Measurements from ENCODE around the gene FAM177A1. TPM values are rescaled to one million over a fixed set of nuclear protein-coding genes. Genes with fewer than 3 reads are reported as not detected.
"Not testable (repeated sequence)": the region's sequence is repeated elsewhere in the genome, so short reads cannot be mapped to it uniquely, and the experiment has no call there.

Gene FAM177A1
- total and polyA plus RNA-seq, 4 donors: 12.8 to 69.5 (median 39.4) TPM

DNA sequence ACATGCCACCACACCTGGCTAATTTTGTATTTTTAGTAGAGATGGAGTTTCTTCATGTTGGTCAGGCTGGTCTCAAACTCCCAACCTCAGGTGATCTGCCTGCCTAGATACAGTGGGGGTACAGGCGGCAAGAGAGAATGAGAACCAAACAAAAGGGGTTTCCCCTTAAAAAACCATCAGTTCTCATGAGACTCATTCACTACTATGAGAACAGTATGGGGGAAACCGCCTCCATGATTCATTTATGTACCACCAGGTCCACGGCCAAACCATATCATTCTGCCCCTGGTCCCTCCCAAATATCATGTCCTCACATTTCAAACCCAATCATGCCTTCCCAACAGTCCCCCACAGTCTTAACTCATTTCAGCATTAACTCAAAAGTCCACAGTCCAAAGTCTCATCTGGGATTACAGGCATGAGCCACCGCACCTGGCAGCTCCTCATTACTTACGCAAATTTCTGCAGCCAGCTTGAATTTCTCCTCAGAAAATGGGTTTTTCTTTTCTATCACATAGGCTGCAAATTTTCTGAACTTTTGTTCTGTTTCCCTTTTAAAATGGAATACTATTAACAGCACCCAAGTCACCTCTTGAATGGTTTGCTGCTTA is 11.0 kb upstream of the FAM177A1 start:
- peak; percentile 91 to 93 for TF ChIP-seq HNF4A (conservative IDR thresholded peaks at IDR 0.05)
- TF ChIP-seq RXRA (IDR thresholded peaks at IDR 0.05): peak; percentile 44 to 51
- peak in 1 of 2 donors; percentile 49 for TF ChIP-seq JUND (IDR thresholded peaks at IDR 0.05)
- TF ChIP-seq RAD21 (IDR thresholded peaks at IDR 0.05): peak in 1 of 2 donors; percentile 18
- TF ChIP-seq HNF4G (IDR thresholded peaks at IDR 0.05): peak; percentile 66
- TF ChIP-seq SP1 (IDR thresholded peaks at IDR 0.05): peak; percentile 74
- H3K9ac ChIP-seq (ENCODE audit: low read depth in 1 of 2, low read length in 2 of 2); DNase-seq (ENCODE audit: low spot score); H3K9me3 ChIP-seq (ENCODE audit: control insufficient read depth in 4 of 4, low read length in 3 of 4); H3K27me3 ChIP-seq (ENCODE audit: control insufficient read depth in 4 of 4, insufficient read depth in 4 of 4, low read length in 3 of 4); H3K4me3 ChIP-seq (ENCODE audit: low read depth in 1 of 3, low read length in 3 of 3); H3K27ac ChIP-seq (ENCODE audit: low read depth in 1 of 2, low read length in 2 of 2); H3K4me1 ChIP-seq (ENCODE audit: control insufficient read depth in 4 of 4, insufficient read depth in 4 of 4, low read length in 3 of 4): not testable (repeated sequence)
- H3K36me3 ChIP-seq (ENCODE audit: control insufficient read depth in 4 of 4, insufficient read depth in 3 of 4, low read depth in 1 of 4, low read length in 3 of 4): peaks cover 5 to 13% (median 7%) of the 10 kb centered on the region in 4 donors
- WGBS: 67% methylated on average over 5 of the region's 5 CpGs

DNA sequence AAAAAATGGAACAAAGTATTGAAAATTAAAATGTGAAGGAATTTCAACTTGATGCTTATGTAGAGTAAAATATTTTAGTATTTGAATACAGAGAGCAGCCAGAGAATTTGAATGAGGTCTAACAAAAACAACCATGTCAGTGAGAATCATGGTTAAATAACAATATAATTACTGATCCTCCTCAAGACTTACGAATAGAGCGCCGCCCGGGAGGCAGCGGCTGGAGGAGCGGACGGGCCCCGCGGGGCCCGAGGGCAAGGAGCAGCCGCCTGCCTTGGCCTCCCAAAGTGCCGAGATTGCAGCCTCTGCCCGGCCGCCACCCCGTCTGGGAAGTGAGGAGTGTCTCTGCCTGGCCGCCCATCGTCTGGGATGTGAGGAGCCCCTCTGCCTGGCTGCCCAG is 7.8 kb upstream of the FAM177A1 start:
- WGBS: 97% methylated on average over 11 of the region's 17 CpGs
- H3K4me3 ChIP-seq (ENCODE audit: low read depth in 1 of 3, low read length in 3 of 3); DNase-seq (ENCODE audit: low spot score); H3K27ac ChIP-seq (ENCODE audit: low read depth in 1 of 2, low read length in 2 of 2); H3K27me3 ChIP-seq (ENCODE audit: control insufficient read depth in 4 of 4, insufficient read depth in 4 of 4, low read length in 3 of 4); H3K36me3 ChIP-seq (ENCODE audit: control insufficient read depth in 4 of 4, insufficient read depth in 3 of 4, low read depth in 1 of 4, low read length in 3 of 4); H3K9me3 ChIP-seq (ENCODE audit: control insufficient read depth in 4 of 4, low read length in 3 of 4); H3K9ac ChIP-seq (ENCODE audit: low read depth in 1 of 2, low read length in 2 of 2); H3K4me1 ChIP-seq (ENCODE audit: control insufficient read depth in 4 of 4, insufficient read depth in 4 of 4, low read length in 3 of 4): not testable (repeated sequence)

DNA sequence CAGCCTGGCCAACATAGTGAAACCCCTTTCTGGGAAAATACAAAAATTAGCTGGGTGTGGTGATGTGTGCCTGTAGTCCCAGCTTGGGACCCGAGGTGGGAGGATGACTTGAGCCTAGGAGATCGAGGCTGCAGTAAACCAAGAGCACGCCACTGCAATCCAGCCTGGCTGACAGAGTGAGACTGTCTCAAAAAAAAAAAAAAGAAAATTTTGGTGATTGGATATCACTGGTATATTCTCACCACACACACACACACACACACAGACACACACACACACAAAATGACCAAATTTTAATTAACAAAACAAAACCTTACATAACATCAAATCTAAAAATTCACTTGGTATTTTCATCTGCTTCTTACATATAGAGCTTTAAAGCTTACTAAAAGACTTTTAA is 3.4 kb upstream of the FAM177A1 start:
- no peaks in the 10 kb centered on the region for H3K27me3 ChIP-seq (ENCODE audit: control insufficient read depth in 4 of 4, insufficient read depth in 4 of 4, low read length in 3 of 4)
- TF ChIP-seq, protein P1, sequence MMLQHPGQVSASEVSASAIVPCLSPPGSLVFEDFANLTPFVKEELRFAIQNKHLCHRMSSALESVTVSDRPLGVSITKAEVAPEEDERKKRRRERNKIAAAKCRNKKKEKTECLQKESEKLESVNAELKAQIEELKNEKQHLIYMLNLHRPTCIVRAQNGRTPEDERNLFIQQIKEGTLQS (IDR thresholded peaks at IDR 0.05): no peak
- H3K4me3 ChIP-seq (ENCODE audit: low read depth in 1 of 3, low read length in 3 of 3): no peak overlapping the region
- no peak overlapping the region for H3K27ac ChIP-seq (ENCODE audit: low read depth in 1 of 2, low read length in 2 of 2)
- no peak for DNase-seq (ENCODE audit: low spot score)
- no peaks in the 10 kb centered on the region for H3K36me3 ChIP-seq (ENCODE audit: control insufficient read depth in 4 of 4, insufficient read depth in 3 of 4, low read depth in 1 of 4, low read length in 3 of 4)
- no peak overlapping the region for H3K9ac ChIP-seq (ENCODE audit: low read depth in 1 of 2, low read length in 2 of 2)
- H3K9me3 ChIP-seq (ENCODE audit: control insufficient read depth in 4 of 4, low read length in 3 of 4): no peaks in the 10 kb centered on the region
- WGBS: 92% methylated on average over 3 of the region's 3 CpGs
- H3K4me1 ChIP-seq (ENCODE audit: control insufficient read depth in 4 of 4, insufficient read depth in 4 of 4, low read length in 3 of 4): peaks cover 0 to 12% (median 4%) of the 10 kb centered on the region in 4 donors

DNA sequence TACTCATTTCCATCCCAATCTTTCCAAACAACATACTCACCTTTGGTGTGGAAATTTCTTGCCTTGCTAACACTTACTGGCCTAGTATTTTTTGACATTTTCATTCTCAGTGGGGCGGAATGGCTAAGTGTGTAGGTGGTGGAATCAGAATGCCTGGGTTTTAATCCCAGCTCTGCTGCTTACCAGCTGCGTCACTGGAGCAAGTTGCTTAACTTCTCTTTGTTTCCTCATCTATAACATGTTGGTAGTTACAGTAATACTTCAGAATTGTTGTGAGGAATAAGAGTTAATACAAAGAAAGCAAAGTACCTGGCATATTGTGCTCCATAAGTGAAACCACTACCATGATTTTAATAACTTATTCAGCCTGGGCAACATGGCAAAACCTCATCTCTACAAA is 3.0 kb upstream of the FAM177A1 start:
- no peaks in the 10 kb centered on the region for H3K27me3 ChIP-seq (ENCODE audit: control insufficient read depth in 4 of 4, insufficient read depth in 4 of 4, low read length in 3 of 4)

More for the DNA sequence above, 3.0 kb upstream of the FAM177A1 start:
- H3K4me3 ChIP-seq (ENCODE audit: low read depth in 1 of 3, low read length in 3 of 3): no peak overlapping the region
- H3K9ac ChIP-seq (ENCODE audit: low read depth in 1 of 2, low read length in 2 of 2): no peak overlapping the region
- H3K36me3 ChIP-seq (ENCODE audit: control insufficient read depth in 4 of 4, insufficient read depth in 3 of 4, low read depth in 1 of 4, low read length in 3 of 4): peaks cover 0 to 2% (median 0%) of the 10 kb centered on the region in 4 donors
- H3K27ac ChIP-seq (ENCODE audit: low read depth in 1 of 2, low read length in 2 of 2): no peak overlapping the region
- TF ChIP-seq FOXA1 (IDR thresholded peaks at IDR 0.05) (no peak), JUND (IDR thresholded peaks at IDR 0.05) (no peak), HNF4A (conservative IDR thresholded peaks at IDR 0.05) (no peak), SP1 (IDR thresholded peaks at IDR 0.05) (no peak)
- TF ChIP-seq, protein P1 (IDR thresholded peaks at IDR 0.05): no peak
- TF ChIP-seq, protein P2, sequence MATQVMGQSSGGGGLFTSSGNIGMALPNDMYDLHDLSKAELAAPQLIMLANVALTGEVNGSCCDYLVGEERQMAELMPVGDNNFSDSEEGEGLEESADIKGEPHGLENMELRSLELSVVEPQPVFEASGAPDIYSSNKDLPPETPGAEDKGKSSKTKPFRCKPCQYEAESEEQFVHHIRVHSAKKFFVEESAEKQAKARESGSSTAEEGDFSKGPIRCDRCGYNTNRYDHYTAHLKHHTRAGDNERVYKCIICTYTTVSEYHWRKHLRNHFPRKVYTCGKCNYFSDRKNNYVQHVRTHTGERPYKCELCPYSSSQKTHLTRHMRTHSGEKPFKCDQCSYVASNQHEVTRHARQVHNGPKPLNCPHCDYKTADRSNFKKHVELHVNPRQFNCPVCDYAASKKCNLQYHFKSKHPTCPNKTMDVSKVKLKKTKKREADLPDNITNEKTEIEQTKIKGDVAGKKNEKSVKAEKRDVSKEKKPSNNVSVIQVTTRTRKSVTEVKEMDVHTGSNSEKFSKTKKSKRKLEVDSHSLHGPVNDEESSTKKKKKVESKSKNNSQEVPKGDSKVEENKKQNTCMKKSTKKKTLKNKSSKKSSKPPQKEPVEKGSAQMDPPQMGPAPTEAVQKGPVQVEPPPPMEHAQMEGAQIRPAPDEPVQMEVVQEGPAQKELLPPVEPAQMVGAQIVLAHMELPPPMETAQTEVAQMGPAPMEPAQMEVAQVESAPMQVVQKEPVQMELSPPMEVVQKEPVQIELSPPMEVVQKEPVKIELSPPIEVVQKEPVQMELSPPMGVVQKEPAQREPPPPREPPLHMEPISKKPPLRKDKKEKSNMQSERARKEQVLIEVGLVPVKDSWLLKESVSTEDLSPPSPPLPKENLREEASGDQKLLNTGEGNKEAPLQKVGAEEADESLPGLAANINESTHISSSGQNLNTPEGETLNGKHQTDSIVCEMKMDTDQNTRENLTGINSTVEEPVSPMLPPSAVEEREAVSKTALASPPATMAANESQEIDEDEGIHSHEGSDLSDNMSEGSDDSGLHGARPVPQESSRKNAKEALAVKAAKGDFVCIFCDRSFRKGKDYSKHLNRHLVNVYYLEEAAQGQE (IDR thresholded peaks at IDR 0.05): no peak
- TF ChIP-seq, protein P3, sequence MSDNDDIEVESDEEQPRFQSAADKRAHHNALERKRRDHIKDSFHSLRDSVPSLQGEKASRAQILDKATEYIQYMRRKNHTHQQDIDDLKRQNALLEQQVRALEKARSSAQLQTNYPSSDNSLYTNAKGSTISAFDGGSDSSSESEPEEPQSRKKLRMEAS (IDR thresholded peaks at IDR 0.05): no peak
- H3K9me3 ChIP-seq (ENCODE audit: control insufficient read depth in 4 of 4, low read length in 3 of 4): no peaks in the 10 kb centered on the region
- peaks cover 2 to 16% (median 5%) of the 10 kb centered on the region in 4 donors for H3K4me1 ChIP-seq (ENCODE audit: control insufficient read depth in 4 of 4, insufficient read depth in 4 of 4, low read length in 3 of 4)
- 97% methylated on average over 2 of the region's 2 CpGs for WGBS
- no peak for DNase-seq (ENCODE audit: low spot score)

All from liver (tissue), 9 donors.